GM18907 (cell line): ENCODE data around the gene NUDT9.
"Not testable (repeated sequence)": the region's sequence is repeated elsewhere in the genome, so short reads cannot be mapped to it uniquely, and the experiment has no call there.

ENCODE experiments used
- ATAC-seq: cut with Tn5 transposase; IDR thresholded peaks from one replicate; pipeline ENCODE4 v1.9.1; 2021; ENCODE audit warnings: mild to moderate bottlenecking, moderate library complexity; ENCODE audit not compliant: unreplicated experiment

The NUDT9 gene, protein sequence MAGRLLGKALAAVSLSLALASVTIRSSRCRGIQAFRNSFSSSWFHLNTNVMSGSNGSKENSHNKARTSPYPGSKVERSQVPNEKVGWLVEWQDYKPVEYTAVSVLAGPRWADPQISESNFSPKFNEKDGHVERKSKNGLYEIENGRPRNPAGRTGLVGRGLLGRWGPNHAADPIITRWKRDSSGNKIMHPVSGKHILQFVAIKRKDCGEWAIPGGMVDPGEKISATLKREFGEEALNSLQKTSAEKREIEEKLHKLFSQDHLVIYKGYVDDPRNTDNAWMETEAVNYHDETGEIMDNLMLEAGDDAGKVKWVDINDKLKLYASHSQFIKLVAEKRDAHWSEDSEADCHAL

GRCh38 chr4:87422104-87423052, at the start of gene NUDT9:
Gene NUDT9, plus strand, starts transcription at chr4:87422573. Its CDS starts 333 bp downstream, at chr4:87422906.
- peak; percentile 92 for ATAC-seq

DNA sequence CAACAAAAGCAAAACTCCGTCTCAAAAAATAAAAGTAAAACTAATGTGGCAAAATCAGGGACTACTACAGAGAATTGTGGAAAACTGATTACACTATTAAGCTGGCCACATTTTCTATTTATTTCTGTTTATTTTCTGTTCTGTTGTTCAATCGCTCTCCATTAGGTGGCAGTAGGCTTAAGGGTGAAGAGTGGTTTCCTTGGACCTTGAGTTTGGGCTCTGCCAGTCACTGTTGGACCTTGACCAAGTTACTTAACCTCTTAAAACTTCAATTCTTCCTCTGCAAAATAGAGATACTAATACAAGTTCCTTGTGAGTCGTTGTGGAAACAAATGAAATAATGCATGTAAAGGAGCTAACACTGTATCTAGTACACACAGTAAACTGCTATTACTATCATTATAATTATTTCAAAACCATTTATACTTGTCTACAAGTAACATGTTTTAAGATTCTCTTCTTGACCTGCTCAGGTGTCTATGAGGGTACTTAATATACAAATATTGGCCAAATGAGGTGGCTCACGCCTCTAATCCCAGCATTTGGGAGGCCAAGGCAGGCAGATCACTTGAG, 46.6 kb upstream of the NUDT9 start:
- ATAC-seq, result peak; percentile 73

GRCh38 chr4:87377816-87378215, 44.6 kb upstream of the NUDT9 start:
- no peak for ATAC-seq

- ATAC-seq, result no peak
Observed at GRCh38 chr4:87382116-87382515, 40.3 kb upstream of the NUDT9 start.

GRCh38 chr4:87382931-87383330, 39.4 kb upstream of the NUDT9 start:
- no peak for ATAC-seq

DNA sequence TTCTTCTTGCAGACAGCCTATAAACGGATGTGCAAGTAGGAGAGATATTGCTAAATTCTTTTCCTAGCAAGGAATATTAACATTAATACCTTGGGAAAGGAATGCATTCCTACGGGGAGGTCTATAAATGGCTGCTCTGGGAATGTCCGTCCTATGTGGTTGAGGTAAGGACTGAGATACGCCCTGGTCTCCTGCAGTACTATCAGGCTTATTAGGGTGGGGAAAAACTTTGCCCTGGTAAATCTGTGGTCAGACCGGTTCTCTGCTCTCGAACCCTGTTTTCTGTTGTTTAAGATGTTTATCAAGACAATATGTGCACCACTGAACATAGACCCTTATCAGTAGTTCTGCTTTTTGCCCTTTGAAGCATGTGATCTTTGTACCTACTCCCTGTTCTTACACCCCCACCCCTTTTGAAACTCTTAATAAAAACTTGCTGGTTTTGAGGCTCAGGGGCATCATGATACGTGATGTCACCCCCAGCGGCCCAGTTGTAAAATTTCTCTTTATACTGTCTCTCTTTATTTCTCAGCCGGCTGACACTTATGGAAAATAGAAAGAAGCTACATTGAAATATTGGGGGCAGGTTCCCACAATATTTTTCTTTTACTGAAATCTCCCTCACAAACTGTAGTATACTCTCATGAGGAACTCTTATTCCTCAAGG, 37.8 kb upstream of the NUDT9 start:
- not testable (repeated sequence) for ATAC-seq

- ATAC-seq, result no peak
Observed at GRCh38 chr4:87387237-87387636, 35.1 kb upstream of the NUDT9 start.

- ATAC-seq, result no peak
Observed at GRCh38 chr4:87388901-87389300, 33.5 kb upstream of the NUDT9 start.

GRCh38 chr4:87390055-87390454, 32.3 kb upstream of the NUDT9 start:
- ATAC-seq, result not testable (repeated sequence)

GRCh38 chr4:87390551-87390890, 31.9 kb upstream of the NUDT9 start:
- ATAC-seq, result peak; percentile 10

DNA sequence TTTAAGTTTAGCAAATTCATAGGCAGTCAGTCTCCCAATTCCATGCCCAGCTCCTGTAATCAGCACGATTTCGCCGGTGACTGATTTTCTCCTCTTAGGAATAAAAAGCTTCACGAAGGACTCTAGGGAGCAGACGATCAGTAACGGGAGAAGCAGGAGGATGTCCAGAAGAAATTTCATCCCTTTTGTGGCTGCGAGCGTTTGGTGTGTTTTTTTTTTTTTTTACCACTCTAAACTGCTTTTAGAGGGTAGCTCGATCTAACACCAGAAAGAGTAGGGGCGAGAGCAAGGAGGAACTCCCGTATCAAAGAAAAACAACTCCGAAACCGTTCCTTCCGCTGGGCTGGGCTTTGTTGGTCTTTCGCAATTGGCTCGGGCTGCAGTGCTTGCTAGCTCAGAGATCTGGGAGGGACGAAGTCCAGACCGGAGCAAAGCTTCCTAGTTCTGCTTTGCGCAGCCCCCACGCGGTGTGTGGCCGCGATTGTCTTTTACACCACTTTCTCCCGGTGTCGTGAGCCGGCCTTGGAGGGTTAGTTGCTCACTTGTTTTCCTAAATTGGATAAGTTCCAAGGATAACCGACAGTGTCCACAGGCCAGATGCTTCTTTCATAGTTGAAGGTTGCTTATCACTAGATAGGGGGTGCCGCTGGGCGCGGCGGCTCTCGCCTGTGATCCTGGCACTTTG, 31.3 kb upstream of the NUDT9 start, which contains the start of gene HSD17B11:
Gene HSD17B11 (minus strand): TSS at position 298 of the 685 bp plus-strand sequence. CDS start 118 bp downstream, at position 180.
- peak; percentile 99 for ATAC-seq

GRCh38 chr4:87391576-87392054, 30.8 kb upstream of the NUDT9 start:
- peak; percentile 12 for ATAC-seq

DNA sequence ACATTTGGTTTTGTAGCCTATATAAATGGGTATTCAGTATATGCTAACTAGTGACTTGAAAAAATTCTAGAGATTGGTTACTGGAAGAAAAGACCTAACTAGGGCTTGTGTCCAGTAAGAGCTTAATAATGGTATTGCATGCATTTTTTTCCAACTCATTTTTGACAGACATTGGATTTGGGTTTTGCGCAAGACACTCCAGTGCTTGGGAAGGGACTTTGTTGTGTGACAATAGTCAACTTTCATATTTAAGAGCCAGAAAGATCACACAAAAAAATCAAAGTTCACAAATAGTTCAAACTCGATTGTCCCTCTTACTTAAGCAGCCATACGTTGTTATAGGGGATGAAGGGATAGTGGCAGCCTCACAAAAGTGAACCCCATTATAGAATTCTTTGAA, 30.2 kb upstream of the NUDT9 start:
- no peak for ATAC-seq

DNA sequence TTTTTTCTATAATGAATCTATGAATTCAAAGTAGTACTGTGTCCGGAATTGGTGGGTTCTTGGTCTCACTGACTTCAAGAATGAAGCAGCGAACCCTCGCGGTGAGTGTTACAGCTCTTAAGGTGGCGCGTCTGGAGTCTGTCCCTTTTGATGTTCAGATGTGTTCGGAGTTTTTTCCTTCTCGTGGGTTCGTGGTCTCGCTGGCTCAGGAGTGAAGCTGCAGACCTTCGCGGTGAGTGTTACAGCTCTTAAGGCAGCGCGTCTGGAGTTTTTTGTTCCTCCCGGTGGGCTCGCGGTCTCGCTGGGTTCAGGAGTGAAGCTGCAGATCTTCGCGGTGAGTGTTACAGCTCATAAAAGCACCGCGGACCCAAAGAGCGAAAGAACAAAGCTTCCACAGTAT, 27.3 kb upstream of the NUDT9 start:
- not testable (repeated sequence) for ATAC-seq

DNA sequence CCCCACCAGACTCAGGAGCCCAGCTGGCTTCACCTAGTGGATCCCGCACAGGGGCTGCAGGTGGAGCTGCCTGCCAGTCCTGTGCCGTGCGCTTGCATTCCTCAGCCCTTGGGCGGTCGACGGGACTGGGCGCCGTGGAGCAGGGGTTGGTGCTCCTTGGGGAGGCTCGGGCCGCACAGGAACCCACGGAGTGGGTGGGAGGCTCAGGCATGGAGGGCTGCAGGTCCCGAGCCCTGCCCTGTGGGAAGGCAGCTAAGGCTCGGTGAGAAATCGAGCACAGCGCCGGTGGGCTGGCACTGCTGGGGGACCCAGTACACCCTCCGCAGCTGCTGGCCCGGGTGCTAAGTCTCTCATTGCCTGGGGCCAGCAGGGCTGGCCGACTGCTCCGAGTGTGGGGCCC, 26.5 kb upstream of the NUDT9 start:
- ATAC-seq, result not testable (repeated sequence)

DNA sequence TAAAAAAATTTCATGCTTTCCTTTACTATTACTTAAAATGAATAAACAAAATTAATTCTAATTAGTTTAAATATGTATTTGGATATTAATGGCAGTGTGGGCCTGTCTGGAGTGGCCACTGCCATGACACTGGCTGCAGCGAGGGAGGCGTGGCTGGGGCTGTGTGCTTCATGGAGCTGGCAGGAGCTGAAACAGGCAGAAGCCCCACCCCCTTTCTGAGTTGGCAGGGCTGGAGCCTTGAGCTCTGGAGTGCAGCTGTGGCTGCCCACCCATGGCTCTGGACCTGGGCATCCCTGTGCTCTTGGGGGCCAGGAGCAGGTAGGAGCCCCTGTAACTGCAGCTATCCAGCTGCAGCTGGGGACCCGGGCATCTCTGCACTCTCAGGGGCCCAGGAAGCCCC, 23.2 kb upstream of the NUDT9 start:
- ATAC-seq, result no peak

GRCh38 chr4:87399954-87400353, 22.4 kb upstream of the NUDT9 start:
- no peak for ATAC-seq

DNA sequence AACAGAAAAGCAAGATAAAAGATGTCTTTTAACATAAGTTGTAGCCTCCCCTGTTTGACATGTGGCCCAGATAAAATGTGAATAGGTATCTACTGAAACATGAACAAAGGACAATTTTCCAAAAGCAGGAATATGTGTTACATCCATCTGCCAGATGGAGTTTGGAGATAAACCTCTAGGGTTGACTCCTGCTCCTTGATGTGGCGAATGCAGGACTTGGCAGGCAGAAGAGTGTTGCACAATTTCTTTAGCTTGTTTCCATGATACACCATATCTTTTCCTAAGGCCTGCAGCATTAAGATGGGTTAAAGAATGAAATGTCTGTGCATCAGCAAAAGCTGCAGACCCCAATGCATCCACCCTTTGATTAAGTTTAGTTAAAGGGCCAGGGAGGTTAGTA, 18.6 kb upstream of the NUDT9 start:
- ATAC-seq, result not testable (repeated sequence)

DNA sequence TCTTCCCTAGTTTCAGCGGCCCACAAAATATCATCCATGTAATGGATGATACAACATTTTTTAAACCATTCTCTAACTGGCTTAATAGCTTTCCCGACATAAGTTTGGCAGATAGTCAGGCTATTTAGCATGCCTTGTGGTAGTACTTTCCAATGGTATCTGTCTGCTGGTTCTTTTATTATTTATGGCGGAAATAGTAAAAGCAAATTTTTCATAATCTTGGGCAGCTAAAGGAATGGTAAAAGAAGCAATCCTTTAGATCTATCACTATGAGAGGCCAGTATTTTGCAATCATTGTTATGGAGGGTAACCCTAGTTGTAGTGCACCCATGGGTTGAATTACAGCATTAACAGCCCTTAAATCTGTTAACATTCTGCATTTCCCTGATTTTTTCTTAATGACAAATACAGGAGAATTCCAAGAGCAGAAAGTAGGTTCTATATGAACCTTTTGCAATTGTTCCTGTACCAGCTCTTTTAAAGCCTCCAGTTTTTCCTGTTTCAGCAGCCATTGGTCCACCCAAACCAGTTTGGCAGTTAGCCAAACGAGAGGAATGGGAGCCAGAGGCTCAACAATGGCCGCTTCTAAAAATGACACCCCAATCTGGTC, 17.1 kb upstream of the NUDT9 start:
- no peak for ATAC-seq

GRCh38 chr4:87406462-87406861, 15.9 kb upstream of the NUDT9 start:
- no peak for ATAC-seq
